ENCODE results near the gene MYH8.

The MYH8 gene

DNA sequence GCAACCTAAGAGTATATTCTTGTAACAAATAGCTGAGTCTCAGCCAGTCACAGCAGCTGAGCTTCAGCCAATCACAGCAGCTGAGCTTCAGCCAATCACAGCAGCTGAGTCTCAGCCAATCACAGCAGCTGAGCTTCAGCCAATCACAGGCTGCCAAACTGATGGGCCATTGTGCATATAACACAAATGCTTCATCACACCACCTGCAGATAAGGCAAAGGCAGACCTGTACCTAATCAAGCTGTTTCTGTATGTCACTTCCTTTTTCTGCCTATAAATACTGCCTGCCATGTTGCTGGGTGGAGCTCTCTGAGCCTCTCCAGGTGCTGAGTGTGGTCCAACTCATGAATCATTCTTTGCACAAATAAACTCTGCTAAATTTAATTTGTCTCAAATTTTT lies 68.9 kb downstream of the MYH8 start:
- TF ChIP-seq, protein P1, sequence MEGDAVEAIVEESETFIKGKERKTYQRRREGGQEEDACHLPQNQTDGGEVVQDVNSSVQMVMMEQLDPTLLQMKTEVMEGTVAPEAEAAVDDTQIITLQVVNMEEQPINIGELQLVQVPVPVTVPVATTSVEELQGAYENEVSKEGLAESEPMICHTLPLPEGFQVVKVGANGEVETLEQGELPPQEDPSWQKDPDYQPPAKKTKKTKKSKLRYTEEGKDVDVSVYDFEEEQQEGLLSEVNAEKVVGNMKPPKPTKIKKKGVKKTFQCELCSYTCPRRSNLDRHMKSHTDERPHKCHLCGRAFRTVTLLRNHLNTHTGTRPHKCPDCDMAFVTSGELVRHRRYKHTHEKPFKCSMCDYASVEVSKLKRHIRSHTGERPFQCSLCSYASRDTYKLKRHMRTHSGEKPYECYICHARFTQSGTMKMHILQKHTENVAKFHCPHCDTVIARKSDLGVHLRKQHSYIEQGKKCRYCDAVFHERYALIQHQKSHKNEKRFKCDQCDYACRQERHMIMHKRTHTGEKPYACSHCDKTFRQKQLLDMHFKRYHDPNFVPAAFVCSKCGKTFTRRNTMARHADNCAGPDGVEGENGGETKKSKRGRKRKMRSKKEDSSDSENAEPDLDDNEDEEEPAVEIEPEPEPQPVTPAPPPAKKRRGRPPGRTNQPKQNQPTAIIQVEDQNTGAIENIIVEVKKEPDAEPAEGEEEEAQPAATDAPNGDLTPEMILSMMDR (IDR thresholded peaks at IDR 0.05; ENCODE audit: control extremely low read depth, extremely low read depth, low read depth, missing control alignments): no peak
- ChIA-PET CTCF (interaction anchor here (1.1 to 1.8 kb wide), 2 partner anchors 25 to 59 kb away, joined by 3 to 10 read pairs; no protein-coding TSS in a partner anchor), POLR2A (no interaction called here)
- no peak for DNase-seq (ENCODE audit: extremely low spot score)

DNA sequence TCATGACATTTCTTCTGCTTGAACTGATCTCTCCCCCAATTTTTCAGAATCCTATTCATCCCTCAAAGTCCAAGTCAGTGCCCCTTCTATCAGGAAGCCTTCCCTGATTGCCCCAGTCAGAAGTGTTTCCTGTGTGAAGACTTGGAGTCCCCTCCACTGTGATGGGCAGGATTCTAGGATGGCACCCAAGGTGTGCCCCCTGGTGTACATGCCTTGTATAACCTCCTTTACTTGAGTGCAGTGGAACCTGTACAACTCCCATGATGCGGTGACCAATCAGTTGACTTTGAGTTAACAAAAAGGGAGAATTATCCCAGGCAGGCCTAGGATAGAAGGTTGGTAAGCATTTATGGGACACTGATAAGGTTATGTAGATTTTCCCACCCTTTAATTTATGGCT lies 72.3 kb downstream of the MYH8 start:
- POLR2A ChIA-PET: no interaction called here
- no peak for DNase-seq (ENCODE audit: extremely low spot score)
- CTCF ChIA-PET: interaction anchor here (0.8 to 2.0 kb wide), 5 partner anchors 17 to 425 kb away, joined by 3 to 6 read pairs (median 3); no protein-coding TSS in a partner anchor
- TF ChIP-seq, protein P1 (IDR thresholded peaks at IDR 0.05; ENCODE audit: control extremely low read depth, extremely low read depth, low read depth, missing control alignments): no peak

DNA sequence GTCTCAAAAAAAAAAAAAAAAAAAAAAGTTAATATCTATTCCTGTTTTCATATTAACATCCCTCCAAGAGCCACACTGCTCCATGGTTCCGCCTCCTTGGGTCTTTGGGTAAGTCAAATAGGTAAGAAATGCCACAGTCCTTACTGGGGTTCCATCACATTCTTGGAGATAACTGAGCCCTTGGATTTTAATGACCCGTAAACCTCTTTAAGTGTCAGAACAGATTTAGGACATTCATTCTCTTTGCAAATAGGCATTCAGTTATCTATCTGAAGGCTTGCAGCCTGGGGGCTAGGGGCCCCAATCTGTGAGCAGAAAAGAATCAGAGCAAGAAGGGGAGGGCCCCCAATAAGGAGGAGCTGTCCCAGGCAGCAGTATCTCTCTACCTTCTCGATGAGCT lies 76.9 kb downstream of the MYH8 start:
- TF ChIP-seq, protein P1 (IDR thresholded peaks at IDR 0.05; ENCODE audit: control extremely low read depth, extremely low read depth, low read depth, missing control alignments): no peak
- CTCF ChIA-PET: no interaction called here
- no peak for DNase-seq (ENCODE audit: extremely low spot score)
- POLR2A ChIA-PET: no interaction called here
